GM18517 (cell line): ENCODE data around the gene RBM23.
"Not testable (repeated sequence)": the region's sequence is repeated elsewhere in the genome, so short reads cannot be mapped to it uniquely, and the experiment has no call there.

ENCODE experiments used
- ATAC-seq: cut with Tn5 transposase; IDR thresholded peaks from one replicate; pipeline ENCODE4 v1.9.1; 2021; ENCODE audit warnings: mild to moderate bottlenecking, moderate library complexity; ENCODE audit not compliant: unreplicated experiment

The RBM23 gene

GRCh38 chr14:22920697-22921096 lies 1.7 kb upstream of the RBM23 start:
- no peak for ATAC-seq

- ATAC-seq: peak; percentile 14
Measured at GRCh38 chr14:22919601-22919921, 612 bp upstream of the RBM23 start.

- no peak for ATAC-seq
Measured at GRCh38 chr14:22915886-22916521, 2.9 kb downstream of the RBM23 start.

- not testable (repeated sequence) for ATAC-seq
Measured at GRCh38 chr14:22914836-22915235, 4.1 kb downstream of the RBM23 start.

- no peak for ATAC-seq
Measured at GRCh38 chr14:22910916-22911315, 8.0 kb downstream of the RBM23 start.

- no peak for ATAC-seq
Measured at GRCh38 chr14:22908601-22909000, 10.3 kb downstream of the RBM23 start.

- ATAC-seq: no peak
Measured at GRCh38 chr14:22907429-22907828, 11.5 kb downstream of the RBM23 start.

- ATAC-seq: no peak
Measured at GRCh38 chr14:22906073-22906472, 12.9 kb downstream of the RBM23 start.

GRCh38 chr14:22905627-22906026 lies 13.3 kb downstream of the RBM23 start:
- ATAC-seq: no peak

- no peak for ATAC-seq
Measured at GRCh38 chr14:22903742-22904087, 15.2 kb downstream of the RBM23 start.

- no peak for ATAC-seq
Measured at GRCh38 chr14:22901799-22902198, 17.1 kb downstream of the RBM23 start.

GRCh38 chr14:22900081-22900799 lies 18.7 kb downstream of the RBM23 start:
- peak; percentile 55 for ATAC-seq

- no peak for ATAC-seq
Measured at GRCh38 chr14:22898302-22899090, 20.5 kb downstream of the RBM23 start.

GRCh38 chr14:22897357-22897756 lies 21.6 kb downstream of the RBM23 start:
- ATAC-seq: no peak

GRCh38 chr14:22896760-22897159 lies 22.2 kb downstream of the RBM23 start:
- no peak for ATAC-seq

- ATAC-seq: no peak
Measured at GRCh38 chr14:22896356-22896755, 22.6 kb downstream of the RBM23 start.

- ATAC-seq: no peak
Measured at GRCh38 chr14:22895402-22895801, 23.5 kb downstream of the RBM23 start.

- ATAC-seq: no peak
Measured at GRCh38 chr14:22893706-22894105, 25.2 kb downstream of the RBM23 start.

- no peak for ATAC-seq
Measured at GRCh38 chr14:22892488-22892887, 26.5 kb downstream of the RBM23 start.

GRCh38 chr14:22890416-22890815 lies 28.5 kb downstream of the RBM23 start:
- ATAC-seq: no peak

- ATAC-seq: no peak
Measured at GRCh38 chr14:22888662-22889061, 30.3 kb downstream of the RBM23 start.

GRCh38 chr14:22887990-22888378 lies 31.0 kb downstream of the RBM23 start:
- peak; percentile 43 for ATAC-seq
